ENCODE data around the gene SEMA4B. TPM values are rescaled to one million over a fixed set of nuclear protein-coding genes. Genes with fewer than 3 reads are reported as not detected.

The SEMA4B gene
- total and polyA plus RNA-seq, 11 donors = 13.8 to 105 (median 21.0) TPM

GRCh38 chr15:90154246-90154645 is 46.9 kb upstream of the SEMA4B start:
- no peaks in the 10 kb centered on the region for H3K36me3 ChIP-seq
- H3K9me3 ChIP-seq = no peaks in the 10 kb centered on the region
- H3K27ac ChIP-seq = peak overlapping the region in 1 of 12 donors; percentile 19
- H3K4me1 ChIP-seq = peaks cover 0 to 32% (median 9%) of the 10 kb centered on the region in 12 donors
- no peaks in the 10 kb centered on the region for H3K27me3 ChIP-seq
- intact Hi-C loops (cut with DNase I) = no loop called here
- ATAC-seq = no peak
- TF ChIP-seq POLR2A (IDR thresholded peaks at IDR 0.05) = no peak
- no peak for TF ChIP-seq CTCF (IDR thresholded peaks at IDR 0.05)
- no peak for DNase-seq
- 55 to 64% (median 59%) methylated on average over 4 to 5 of the region's 5 CpGs for WGBS, 4 donors
- H3K4me3 ChIP-seq = no peak overlapping the region

- Histone ChIP-seq H3K27me3 (no peaks in the 10 kb centered on the region), H3K27ac (peak overlapping the region in 1 of 12 donors; percentile 19), H3K9me3 (no peaks in the 10 kb centered on the region), H3K4me1 (peaks cover 0 to 34% (median 9%) of the 10 kb centered on the region in 12 donors), H3K4me3 (no peak overlapping the region), H3K36me3 (no peaks in the 10 kb centered on the region)
- DNase-seq (no peak), ATAC-seq (no peak)
- TF ChIP-seq CTCF (IDR thresholded peaks at IDR 0.05) (no peak), POLR2A (IDR thresholded peaks at IDR 0.05) (no peak)
- 79 to 86% (median 81%) methylated on average over 16 of the region's 16 CpGs for WGBS, 4 donors
- intact Hi-C loops (cut with DNase I) = no loop called here
These were observed 46.1 kb upstream of the SEMA4B start for GRCh38 chr15:90154861-90155626.

- Histone ChIP-seq H3K27me3 (no peaks in the 10 kb centered on the region), H3K27ac (peak overlapping the region in 9 of 12 donors; percentile 28 to 85 (median 80)), H3K4me1 (peaks cover 0 to 29% (median 9%) of the 10 kb centered on the region in 12 donors), H3K9me3 (no peaks in the 10 kb centered on the region), H3K36me3 (no peaks in the 10 kb centered on the region), H3K4me3 (no peak overlapping the region)
- peak in 1 of 4 donors; percentile 2 for ATAC-seq
- intact Hi-C loops (cut with DNase I) = no loop called here
- DNase-seq = no peak
- 77 to 94% (median 86%) methylated on average over 2 of the region's 2 CpGs for WGBS, 4 donors
- TF ChIP-seq CTCF (IDR thresholded peaks at IDR 0.05) = no peak
- TF ChIP-seq POLR2A (IDR thresholded peaks at IDR 0.05) = no peak
These were observed 41.9 kb upstream of the SEMA4B start for GRCh38 chr15:90159213-90159612.

- Histone ChIP-seq H3K4me3 (no peak overlapping the region), H3K36me3 (no peaks in the 10 kb centered on the region), H3K27me3 (no peaks in the 10 kb centered on the region), H3K9me3 (no peaks in the 10 kb centered on the region), H3K27ac (peak overlapping the region in 3 of 12 donors; percentile 10 to 80 (median 14)), H3K4me1 (peaks cover 0 to 44% (median 10%) of the 10 kb centered on the region in 12 donors)
- no peak for ATAC-seq
- TF ChIP-seq POLR2A (IDR thresholded peaks at IDR 0.05) (no peak), CTCF (IDR thresholded peaks at IDR 0.05) (no peak)
- WGBS, 4 donors = 72 to 79% (median 74%) methylated on average over 13 to 14 of the region's 14 CpGs
- DNase-seq = no peak
- intact Hi-C loops (cut with DNase I) = no loop called here
These were observed 40.1 kb upstream of the SEMA4B start for GRCh38 chr15:90160781-90161727.
